MM.1S (cell line): ENCODE results near the gene GAGE10.

Experiments used
- DNase-seq: peaks from one replicate; pipeline ENCODE4 v3.0.0-alpha.2; 2015
- H2AFZ ChIP-seq: fragments of 300-600 bp; sonication (generic); 2 replicates; pipeline ENCODE4 v1.6.0; 2016; ENCODE audit warnings: antibody characterized with exemption, low read length
- H3F3A ChIP-seq: fragments of 300-600 bp; sonication (generic); 2 replicates; pipeline ENCODE4 v1.6.1; 2016; ENCODE audit warnings: mild to moderate bottlenecking, antibody characterized with exemption, low read length, moderate library complexity, mixed read lengths; ENCODE audit not compliant: insufficient read depth
- H3K27ac ChIP-seq: fragments of 300-600 bp; sonication (generic); 2 replicates; pipeline ENCODE4 v1.5.1; 2016; ENCODE audit warnings: mild to moderate bottlenecking, low read length
- H3K27me3 ChIP-seq: fragments of 300-600 bp; sonication (generic); replicated peaks from 2 replicates; pipeline ENCODE4 v1.6.0; 2016; ENCODE audit warnings: low read length; ENCODE audit not compliant: insufficient read depth
- H3K36me3 ChIP-seq: fragments of 300-600 bp; sonication (generic); replicated peaks from 2 replicates; pipeline ENCODE4 v1.6.1; 2016; ENCODE audit warnings: mild to moderate bottlenecking, low read length, mixed read lengths; ENCODE audit not compliant: insufficient read depth
- H3K4me1 ChIP-seq: fragments of 300-600 bp; sonication (generic); 2 replicates; pipeline ENCODE4 v1.6.1; 2016; ENCODE audit warnings: low read length, mixed read lengths
- H3K4me2 ChIP-seq: fragments of 300-600 bp; sonication (generic); 2 replicates; pipeline ENCODE4 v1.6.0; 2016; ENCODE audit warnings: low read depth, low read length
- H3K4me3 ChIP-seq: fragments of 300-600 bp; sonication (generic); 2 replicates; pipeline ENCODE4 v1.5.1; 2016; ENCODE audit warnings: low read length, mixed read lengths
- H3K79me2 ChIP-seq: fragments of 300-600 bp; sonication (generic); 2 replicates; pipeline ENCODE4 v1.6.1; 2016; ENCODE audit warnings: mixed run types, low read length, mixed read lengths
- H3K9ac ChIP-seq: fragments of 300-600 bp; sonication (generic); 2 replicates; pipeline ENCODE4 v1.6.1; 2016; ENCODE audit warnings: low read length, mixed read lengths
- H3K9me2 ChIP-seq: fragments of 300-600 bp; sonication (generic); replicated peaks from 2 replicates; pipeline ENCODE4 v1.6.1; 2016; ENCODE audit warnings: mild to moderate bottlenecking, low read length, mixed read lengths; ENCODE audit not compliant: insufficient read depth
- H3K9me3 ChIP-seq: fragments of 300-600 bp; sonication (generic); replicated peaks from 2 replicates; pipeline ENCODE4 v1.6.1; 2016; ENCODE audit warnings: mild to moderate bottlenecking, low read length, mixed read lengths; ENCODE audit not compliant: insufficient read depth
- H4K20me1 ChIP-seq: fragments of 300-600 bp; sonication (generic); 2 replicates; pipeline ENCODE4 v1.6.1; 2016; ENCODE audit warnings: mild to moderate bottlenecking, low read length, moderate library complexity, mixed read lengths; ENCODE audit not compliant: insufficient read depth
- CTCF ChIP-seq: fragments of 300-600 bp; sonication (generic); IDR thresholded peaks from 2 replicates; pipeline ENCODE4 v1.5.1; 2016; ENCODE audit warnings: antibody characterized with exemption, low read length, mixed read lengths
- EZH2 ChIP-seq: fragments of 300-600 bp; sonication (generic); optimal IDR thresholded peaks from 2 replicates; pipeline ENCODE3; 2017; ENCODE audit warnings: low read depth, mild to moderate bottlenecking, antibody characterized with exemption, low read length, mixed read lengths
- EZH2phosphoT487 ChIP-seq: fragments of 300-600 bp; sonication (generic); IDR thresholded peaks from 2 replicates; pipeline ENCODE4 v1.6.1; 2018; ENCODE audit warnings: antibody characterized with exemption, low read length

GAGE10 gene

DNA sequence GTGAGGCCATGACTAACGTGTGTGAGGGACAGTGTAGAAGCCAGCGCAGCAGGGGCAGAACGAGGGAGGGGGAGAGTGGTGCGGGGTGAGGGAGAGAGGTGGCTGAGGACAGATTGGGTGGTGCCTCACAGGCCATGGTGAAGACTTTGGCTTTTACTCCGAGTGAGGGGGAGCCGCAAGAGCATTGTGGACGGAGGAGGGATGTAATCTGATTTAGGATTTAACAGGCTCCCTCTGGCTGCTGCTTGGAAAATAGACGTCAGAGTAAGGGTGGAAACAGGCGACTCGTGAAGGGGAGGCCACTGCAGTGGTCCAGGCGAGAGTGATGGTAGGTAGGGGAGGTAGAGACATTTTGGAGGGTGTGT lies 20.8 kb upstream of the GAGE10 start:
- Histone ChIP-seq H3K27me3 (no peaks in the 10 kb centered on the region), H3K9me3 (no peaks in the 10 kb centered on the region), H3K4me1 (no peaks in the 10 kb centered on the region), H2AFZ (no peak overlapping the region), H4K20me1 (no peaks in the 10 kb centered on the region), H3K9me2 (no peaks in the 10 kb centered on the region), H3K4me2 (no peak overlapping the region), H3F3A (no peaks in the 10 kb centered on the region), H3K36me3 (no peaks in the 10 kb centered on the region), H3K27ac (no peak overlapping the region), H3K9ac (no peak overlapping the region), H3K4me3 (no peak overlapping the region), H3K79me2 (no peaks in the 10 kb centered on the region)
- no peak for DNase-seq
- TF ChIP-seq EZH2phosphoT487 (no peak), CTCF (no peak), EZH2 (no peak)

DNA sequence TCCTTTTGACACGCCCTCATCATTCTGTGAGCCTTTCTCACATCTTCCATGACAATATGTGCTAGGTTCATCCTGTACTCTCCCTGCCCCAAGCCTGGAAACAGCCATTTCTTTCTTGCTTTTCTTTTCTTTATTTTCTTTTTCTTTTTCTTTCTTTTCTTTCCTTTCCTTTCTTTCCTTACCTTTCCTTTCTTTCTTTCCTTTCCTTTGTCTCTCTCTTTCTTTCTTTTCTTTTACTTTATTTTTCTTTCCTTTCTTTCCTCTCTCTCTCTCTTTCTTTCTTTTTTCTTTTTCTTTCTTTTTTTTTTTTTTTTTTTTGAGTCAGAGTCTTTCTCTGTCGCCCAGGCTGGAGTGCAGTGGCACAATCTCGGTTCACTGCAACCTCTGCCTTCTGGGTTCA lies 19.2 kb upstream of the GAGE10 start:
- H3K9me3 ChIP-seq = no peaks in the 10 kb centered on the region
- no peaks in the 10 kb centered on the region for H3K79me2 ChIP-seq
- no peak for TF ChIP-seq EZH2phosphoT487
- no peak for TF ChIP-seq CTCF
- TF ChIP-seq EZH2 = no peak
- no peak overlapping the region for H3K27ac ChIP-seq
- H3K36me3 ChIP-seq = no peaks in the 10 kb centered on the region
- H3K4me3 ChIP-seq = no peak overlapping the region
- H3K27me3 ChIP-seq = no peaks in the 10 kb centered on the region
- H3K4me2 ChIP-seq = no peak overlapping the region
- no peaks in the 10 kb centered on the region for H3F3A ChIP-seq
- DNase-seq = no peak
- no peak overlapping the region for H3K9ac ChIP-seq
- no peaks in the 10 kb centered on the region for H3K4me1 ChIP-seq
- H4K20me1 ChIP-seq = no peaks in the 10 kb centered on the region
- no peaks in the 10 kb centered on the region for H3K9me2 ChIP-seq
- H2AFZ ChIP-seq = no peak overlapping the region

DNA sequence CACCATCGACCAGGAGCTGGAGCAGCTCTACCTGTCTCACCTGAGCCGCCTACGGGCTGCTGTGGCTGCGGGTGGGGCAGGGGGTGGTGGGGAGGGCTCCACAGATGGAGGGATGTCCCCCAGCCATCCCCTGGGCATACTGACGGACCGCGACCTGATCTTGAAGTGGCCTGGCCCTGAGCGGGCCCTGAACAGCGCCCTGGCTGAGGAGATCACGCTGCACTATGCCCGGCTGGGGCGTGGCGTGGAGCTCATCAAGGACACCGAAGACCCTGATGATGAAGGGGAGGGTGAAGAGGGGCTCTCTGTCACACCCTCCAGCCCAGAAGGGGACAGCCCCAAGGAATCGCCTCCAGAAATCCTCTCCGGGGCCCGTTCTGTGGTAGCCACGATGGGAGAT lies 17.3 kb upstream of the GAGE10 start:
- H3F3A ChIP-seq = no peaks in the 10 kb centered on the region
- no peaks in the 10 kb centered on the region for H3K36me3 ChIP-seq
- DNase-seq = no peak
- no peak overlapping the region for H3K27ac ChIP-seq
- no peak overlapping the region for H3K4me3 ChIP-seq
- no peaks in the 10 kb centered on the region for H4K20me1 ChIP-seq
- no peak overlapping the region for H3K9ac ChIP-seq
- no peaks in the 10 kb centered on the region for H3K9me3 ChIP-seq
- no peaks in the 10 kb centered on the region for H3K4me1 ChIP-seq
- H3K4me2 ChIP-seq = no peak overlapping the region
- H3K27me3 ChIP-seq = no peaks in the 10 kb centered on the region
- no peaks in the 10 kb centered on the region for H3K9me2 ChIP-seq
- no peak overlapping the region for H2AFZ ChIP-seq
- H3K79me2 ChIP-seq = no peaks in the 10 kb centered on the region
- TF ChIP-seq EZH2 = no peak
- TF ChIP-seq CTCF = no peak
- no peak for TF ChIP-seq EZH2phosphoT487
